Body of pancreas (tissue), 4 donors: ENCODE data around the gene MAP4K4. TPM values are rescaled to one million over a fixed set of nuclear protein-coding genes. Genes with fewer than 3 reads are reported as not detected.

ENCODE experiments used
- ATAC-seq: fragments of 150-250 bp; one replicate; pipeline ENCODE4 v1.9.1; 2016
- DNase-seq, 4 donors: peaks; one replicate each; pipeline ENCODE4 v3.0.0-alpha.2; 2019
- H3K27ac ChIP-seq, 4 donors: fragments of 200-600 bp; sonication (generic); 1 replicate in 3 of 4; 2 replicates in 1 of 4; pipeline versions ENCODE4 v1.5.1 to v1.6.1; 2016 to 2019; ENCODE audit warnings: mild to moderate bottlenecking in 1 of 4, mixed read lengths in 1 of 4, moderate library complexity in 1 of 4
- H3K27me3 ChIP-seq, 2 donors: fragments of 200-600 bp; sonication (generic); one replicate each; pipeline ENCODE4 v1.6.0; 2016; ENCODE audit warnings: mild to moderate bottlenecking in 1 of 2
- H3K36me3 ChIP-seq, 2 donors: fragments of 200-600 bp; sonication (generic); replicated peaks in 1 of 2; 2 replicates each; pipeline ENCODE4 v1.5.1; 2016; ENCODE audit warnings: low read depth in 2 of 2; ENCODE audit not compliant: insufficient read depth in 1 of 2
- H3K4me1 ChIP-seq: fragments of 200-600 bp; sonication (generic); one replicate; pipeline ENCODE4 v1.6.0; 2016
- H3K4me3 ChIP-seq, 2 donors: fragments of 200-600 bp; sonication (generic); 1 replicate in 1 of 2; 2 replicates in 1 of 2; pipeline ENCODE4 v1.5.1; 2016 to 2019
- H3K9me3 ChIP-seq, 3 donors: fragments of 200-600 bp; sonication (generic); 1 replicate in 2 of 3; 2 replicates in 1 of 3; pipeline ENCODE4 v1.5.1; 2016
- POLR2A ChIP-seq, 3 donors: fragments of 450-650 bp; IDR thresholded peaks; one replicate each; pipeline ENCODE4 v1.6.1; 2016; ENCODE audit warnings: antibody characterized with exemption in 3 of 3, mild to moderate bottlenecking in 2 of 3
- WGBS, 2 donors: methylation state at CpG; one replicate each; pipeline ENCODE4 v1.1.5; 2017; 5-methylcytosine and 5-hydroxymethylcytosine counted together
- intact Hi-C: fragments of 100-400 bp; cut with DNase I; formaldehyde crosslinking; loops from one replicate; pipeline ENCODE4 v1.15.1; 2023
- total RNA-seq, 2 donors: library from RNA; depleted of rRNA; stranded (reverse); fragments of >200 nt; gene quantifications; one replicate each; pipeline ENCODE4 v1.1.0, GENCODE V29; 2016
- TF ChIP-seq, protein P1 (sequence below), 7 experiments: fragments of 450-650 bp in 4 of 7; fragments of 200-600 bp in 3 of 7; sonication (generic) in 3 of 7; IDR thresholded peaks; one replicate each; pipeline ENCODE4 v1.5.1; 2016 to 2019; ENCODE audit warnings: antibody characterized with exemption in 7 of 7

The MAP4K4 gene
- 10 to 100 TPM; 22.1 to 25.1 TPM for total RNA-seq

GRCh38 chr2:101697124-101698013 lies at the start of gene MAP4K4:
Gene MAP4K4 (plus strand): TSS chr2:101697707. CDS start chr2:101698081, 374 bp downstream.
- H3K27me3 ChIP-seq: no peaks in the 10 kb centered on the region
- WGBS, 2 donors: 0 to 1% methylated on average over 24 to 108 of the region's 129 CpGs
- H3K9me3 ChIP-seq: no peaks in the 10 kb centered on the region
- TF ChIP-seq, protein P1, sequence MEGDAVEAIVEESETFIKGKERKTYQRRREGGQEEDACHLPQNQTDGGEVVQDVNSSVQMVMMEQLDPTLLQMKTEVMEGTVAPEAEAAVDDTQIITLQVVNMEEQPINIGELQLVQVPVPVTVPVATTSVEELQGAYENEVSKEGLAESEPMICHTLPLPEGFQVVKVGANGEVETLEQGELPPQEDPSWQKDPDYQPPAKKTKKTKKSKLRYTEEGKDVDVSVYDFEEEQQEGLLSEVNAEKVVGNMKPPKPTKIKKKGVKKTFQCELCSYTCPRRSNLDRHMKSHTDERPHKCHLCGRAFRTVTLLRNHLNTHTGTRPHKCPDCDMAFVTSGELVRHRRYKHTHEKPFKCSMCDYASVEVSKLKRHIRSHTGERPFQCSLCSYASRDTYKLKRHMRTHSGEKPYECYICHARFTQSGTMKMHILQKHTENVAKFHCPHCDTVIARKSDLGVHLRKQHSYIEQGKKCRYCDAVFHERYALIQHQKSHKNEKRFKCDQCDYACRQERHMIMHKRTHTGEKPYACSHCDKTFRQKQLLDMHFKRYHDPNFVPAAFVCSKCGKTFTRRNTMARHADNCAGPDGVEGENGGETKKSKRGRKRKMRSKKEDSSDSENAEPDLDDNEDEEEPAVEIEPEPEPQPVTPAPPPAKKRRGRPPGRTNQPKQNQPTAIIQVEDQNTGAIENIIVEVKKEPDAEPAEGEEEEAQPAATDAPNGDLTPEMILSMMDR (IDR thresholded peaks at IDR 0.05): peak in 2 of 7 experiments; percentile 8 to 33
- peak; percentile 51 to 57 (median 53) for TF ChIP-seq POLR2A (IDR thresholded peaks at IDR 0.05)
- ATAC-seq (peak; percentile 71), DNase-seq (peak; percentile 68 to 77 (median 73))
- peak within 1 kb of the TSS; percentile 36 to 86 (median 78) for H3K27ac ChIP-seq
- peak within 1 kb of the TSS; percentile 43 to 53 for H3K4me3 ChIP-seq
- intact Hi-C loops: no loop called here
- peaks cover 34% of the 10 kb centered on the region for H3K4me1 ChIP-seq
- no peaks in the 10 kb centered on the region for H3K36me3 ChIP-seq

DNA sequence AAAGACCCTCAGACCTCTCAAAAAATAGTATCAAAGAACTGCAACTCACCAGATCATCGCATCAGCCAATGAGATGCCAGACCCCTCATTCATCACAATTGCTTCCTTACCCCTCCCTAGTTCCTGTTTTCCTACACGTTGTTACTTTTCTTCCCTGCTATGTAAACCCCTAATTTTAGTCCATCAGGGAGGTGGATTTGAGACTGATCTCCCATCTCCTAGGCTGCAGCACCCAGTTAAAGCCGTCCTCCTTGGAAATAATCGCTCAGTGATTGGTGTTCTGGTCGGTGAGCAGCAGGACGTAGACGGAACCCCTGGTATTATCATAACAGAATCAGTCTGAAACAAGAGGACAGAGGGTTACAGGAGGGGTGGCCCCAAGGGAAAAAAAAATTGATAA lies 44.0 kb upstream of the MAP4K4 start:
- no peak overlapping the region for H3K27ac ChIP-seq
- no peak overlapping the region for H3K4me3 ChIP-seq
- no peaks in the 10 kb centered on the region for H3K9me3 ChIP-seq
- DNase-seq (no peak), ATAC-seq (no peak)
- 75 to 90% methylated on average over 7 of the region's 7 CpGs for WGBS, 2 donors
- H3K27me3 ChIP-seq: no peaks in the 10 kb centered on the region
- TF ChIP-seq, protein P1 (IDR thresholded peaks at IDR 0.05): no peak
- TF ChIP-seq POLR2A (IDR thresholded peaks at IDR 0.05): no peak
- intact Hi-C loops: no loop called here
- peaks cover 10% of the 10 kb centered on the region for H3K4me1 ChIP-seq
- no peaks in the 10 kb centered on the region for H3K36me3 ChIP-seq

GRCh38 chr2:101655702-101656422 lies 41.6 kb upstream of the MAP4K4 start:
- no peak for ATAC-seq

GRCh38 chr2:101657787-101658186 lies 39.7 kb upstream of the MAP4K4 start:
- Histone ChIP-seq H3K9me3 (no peaks in the 10 kb centered on the region), H3K36me3 (no peaks in the 10 kb centered on the region), H3K4me3 (no peak overlapping the region), H3K4me1 (peaks cover 10% of the 10 kb centered on the region), H3K27me3 (no peaks in the 10 kb centered on the region), H3K27ac (no peak overlapping the region)
- no peak for ATAC-seq
- intact Hi-C loops: no loop called here
- TF ChIP-seq, protein P1 (IDR thresholded peaks at IDR 0.05): no peak
- TF ChIP-seq POLR2A (IDR thresholded peaks at IDR 0.05): no peak
- 95 to 96% methylated on average over 6 of the region's 6 CpGs for WGBS, 2 donors
- DNase-seq: no peak

More at GRCh38 chr2:101655702-101656422, 41.6 kb upstream of the MAP4K4 start:
- H3K27me3 ChIP-seq: no peaks in the 10 kb centered on the region
- H3K4me3 ChIP-seq: no peak overlapping the region
- peaks cover 10% of the 10 kb centered on the region for H3K4me1 ChIP-seq
- intact Hi-C loops: no loop called here
- no peak for TF ChIP-seq POLR2A (IDR thresholded peaks at IDR 0.05)
- TF ChIP-seq, protein P1 (IDR thresholded peaks at IDR 0.05): no peak
- H3K27ac ChIP-seq: no peak overlapping the region
- no peaks in the 10 kb centered on the region for H3K9me3 ChIP-seq
- DNase-seq: peak in 2 of 4 donors; percentile 3 to 26
- WGBS, 2 donors: 28 to 30% methylated on average over 4 to 5 of the region's 5 CpGs
- H3K36me3 ChIP-seq: no peaks in the 10 kb centered on the region
